ENCODE results near the gene PTPRN2.

GRCh38 chr7:158518980-158519632, 68.5 kb downstream of the PTPRN2 start:
- TF ChIP-seq POLR2A (IDR thresholded peaks at IDR 0.05; ENCODE audit: low read depth, low read length), result no peak
- no peak for TF ChIP-seq CTCF (IDR thresholded peaks at IDR 0.05; ENCODE audit: extremely low read depth in 1 of 2, insufficient read depth in 1 of 2, low read depth in 1 of 2, low read length in 2 of 2)
- TF ChIP-seq POLR2AphosphoS5 (IDR thresholded peaks at IDR 0.05; ENCODE audit: insufficient read depth, low read depth, low read length), result no peak
- TF ChIP-seq MAX (IDR thresholded peaks at IDR 0.05; ENCODE audit: insufficient read depth, insufficient read length), result no peak
- TF ChIP-seq EZH2 (IDR thresholded peaks at IDR 0.05; ENCODE audit: borderline replicate concordance, low read depth, low read length, severe bottlenecking), result no peak

All from endothelial cell of umbilical vein (primary cell).